GM19324 (cell line): ENCODE measurements around the gene IRF4.
A peak's percentile ranks its signal among the peaks of the same experiment; 100 is the strongest.

Experiments
- ATAC-seq: cut with Tn5 transposase; IDR thresholded peaks from one replicate; pipeline ENCODE4 v1.9.1; 2021; ENCODE audit warnings: mild to moderate bottlenecking, moderate library complexity; ENCODE audit not compliant: unreplicated experiment, low FRiP score

The IRF4 gene

GRCh38 chr6:379410-380181 lies 12.0 kb upstream of the IRF4 start:
- ATAC-seq = peak; percentile 47

- no peak for ATAC-seq
Measured at GRCh38 chr6:380234-381218, 11.0 kb upstream of the IRF4 start.

- no peak for ATAC-seq
Measured at GRCh38 chr6:381742-382461, 9.7 kb upstream of the IRF4 start.

- ATAC-seq = no peak
Measured at GRCh38 chr6:382883-383810, 8.4 kb upstream of the IRF4 start.

GRCh38 chr6:383856-384255 lies 7.7 kb upstream of the IRF4 start:
- no peak for ATAC-seq

GRCh38 chr6:384898-385297 lies 6.7 kb upstream of the IRF4 start:
- ATAC-seq = no peak

- ATAC-seq = no peak
Measured at GRCh38 chr6:385614-386013, 5.9 kb upstream of the IRF4 start.

- no peak for ATAC-seq
Measured at GRCh38 chr6:386688-387266, 4.8 kb upstream of the IRF4 start.

- no peak for ATAC-seq
Measured at GRCh38 chr6:387293-387741, 4.2 kb upstream of the IRF4 start.

GRCh38 chr6:388202-388903 lies 3.2 kb upstream of the IRF4 start:
- ATAC-seq = no peak

- no peak for ATAC-seq
Measured at GRCh38 chr6:389143-389542, 2.4 kb upstream of the IRF4 start.

GRCh38 chr6:389622-390021 lies 1.9 kb upstream of the IRF4 start:
- ATAC-seq = no peak

- ATAC-seq = peak; percentile 13
Measured at GRCh38 chr6:390914-391558, 516 bp upstream of the IRF4 start.

- peak; percentile 0 for ATAC-seq
Measured at GRCh38 chr6:392441-393390, 1.2 kb downstream of the IRF4 start.

- ATAC-seq = no peak
Measured at GRCh38 chr6:393391-394221, 2.1 kb downstream of the IRF4 start.

GRCh38 chr6:394641-395289 lies 3.2 kb downstream of the IRF4 start:
- no peak for ATAC-seq
